HEK293 (cell line): Measurements from ENCODE around the gene HPCAL1.

ENCODE experiments used
- CTCF ChIA-PET: fragments of 350-600 bp; formaldehyde crosslinking; extraction: SDS; loops from one replicate; lab custom pipeline; 2021; ENCODE audit warnings: antibody characterized with exemption; lab: Yijun Ruan, JAX
- POLR2A ChIA-PET: fragments of 300-600 bp; formaldehyde crosslinking; extraction: SDS; loops from one replicate; lab custom pipeline; 2020; ENCODE audit warnings: antibody characterized with exemption, inconsistent platforms; lab: Yijun Ruan, JAX
- H3K27ac ChIP-seq: fragments of 200-500 bp; sonication (Bioruptor generic); 2 replicates; pipeline ENCODE4 v1.5.1; 2014; ENCODE audit warnings: low read depth, low read length, control low read depth, inconsistent platforms; ENCODE audit errors: extremely low read depth
- H3K36me3 ChIP-seq, 2 experiments: fragments of 200-500 bp in 1 of 2; sonication (Bioruptor generic) in 1 of 2; 1 replicate in 1 of 2; 2 replicates in 1 of 2; pipeline ENCODE4 v1.5.1; 2014 to 2017; ENCODE audit warnings: inconsistent platforms in 2 of 2, low read length in 2 of 2; ENCODE audit not compliant: control insufficient read depth in 2 of 2, insufficient read depth in 1 of 2
- H3K4me1 ChIP-seq: fragments of 200-500 bp; sonication (Bioruptor generic); 2 replicates; pipeline ENCODE4 v1.5.1; 2014; ENCODE audit warnings: mild to moderate bottlenecking, low read length, inconsistent platforms; ENCODE audit not compliant: control insufficient read depth, insufficient read depth
- H3K4me3 ChIP-seq: 2 replicates; pipeline ENCODE4 v1.5.1; 2011; ENCODE audit warnings: low read depth, mild to moderate bottlenecking, control low read depth, low read length, moderate library complexity
- H3K9me3 ChIP-seq: fragments of 200-500 bp; sonication (Bioruptor generic); 2 replicates; pipeline ENCODE4 v1.5.1; 2014; ENCODE audit warnings: low read depth, low read length, inconsistent platforms; ENCODE audit not compliant: control insufficient read depth, insufficient read depth
- CTCF ChIP-seq: fragments of 450-650 bp; formaldehyde crosslinking; IDR thresholded peaks from 2 replicates; pipeline ENCODE4 v1.5.1; 2016; ENCODE audit warnings: missing biosample characterization, missing genetic modification characterization
- EGR2 ChIP-seq: fragments of 450-650 bp; formaldehyde crosslinking; IDR thresholded peaks from 2 replicates; pipeline ENCODE4 v1.5.1; 2016; ENCODE audit warnings: low read depth, missing biosample characterization, missing genetic modification characterization
- KLF16 ChIP-seq: fragments of 450-650 bp; formaldehyde crosslinking; IDR thresholded peaks from 2 replicates; pipeline ENCODE4 v1.5.1; 2017; ENCODE audit warnings: missing biosample characterization, missing genetic modification characterization
- SCRT2 ChIP-seq: fragments of 450-650 bp; formaldehyde crosslinking; IDR thresholded peaks from 2 replicates; pipeline ENCODE4 v1.5.1; 2016; ENCODE audit warnings: missing biosample characterization, missing genetic modification characterization
- SETDB1 ChIP-seq: IDR thresholded peaks from one replicate; pipeline ENCODE4 v1.6.1; 2017; ENCODE audit warnings: mild to moderate bottlenecking, low read length, moderate library complexity, mixed read lengths; ENCODE audit not compliant: insufficient read length
- TCF7L2 ChIP-seq: IDR thresholded peaks from 2 replicates; pipeline ENCODE4 v1.6.1; 2011; ENCODE audit warnings: low read depth, mild to moderate bottlenecking, inconsistent platforms, low read length, moderate library complexity, borderline replicate concordance
- ZBTB48 ChIP-seq: fragments of 450-650 bp; formaldehyde crosslinking; IDR thresholded peaks from 2 replicates; pipeline ENCODE4 v1.5.1; 2016; ENCODE audit warnings: missing biosample characterization, missing genetic modification characterization
- ZFP41 ChIP-seq: fragments of 450-650 bp; formaldehyde crosslinking; IDR thresholded peaks from 2 replicates; pipeline ENCODE4 v1.5.1; 2016; ENCODE audit warnings: missing biosample characterization, missing genetic modification characterization, borderline replicate concordance
- ZNF114 ChIP-seq: fragments of 450-650 bp; formaldehyde crosslinking; IDR thresholded peaks from 2 replicates; pipeline ENCODE4 v1.5.0; 2017; ENCODE audit warnings: missing biosample characterization, missing genetic modification characterization
- ZNF221 ChIP-seq: fragments of 450-650 bp; formaldehyde crosslinking; IDR thresholded peaks from 2 replicates; pipeline ENCODE4 v1.5.1; 2017; ENCODE audit warnings: missing biosample characterization, missing genetic modification characterization, borderline replicate concordance
- ZNF266 ChIP-seq: fragments of 450-650 bp; formaldehyde crosslinking; IDR thresholded peaks from 2 replicates; pipeline ENCODE4 v1.5.1; 2016; ENCODE audit warnings: missing biosample characterization, missing genetic modification characterization, low read depth
- ZNF362 ChIP-seq: fragments of 450-650 bp; formaldehyde crosslinking; IDR thresholded peaks from 2 replicates; pipeline ENCODE4 v1.5.1; 2016; ENCODE audit warnings: missing biosample characterization, missing genetic modification characterization
- ZNF394 ChIP-seq: fragments of 450-650 bp; formaldehyde crosslinking; IDR thresholded peaks from 2 replicates; pipeline ENCODE4 v1.5.1; 2016; ENCODE audit warnings: missing biosample characterization, missing genetic modification characterization, mild to moderate bottlenecking, moderate library complexity, borderline replicate concordance
- ZNF449 ChIP-seq: fragments of 450-650 bp; formaldehyde crosslinking; IDR thresholded peaks from 2 replicates; pipeline ENCODE4 v1.5.1; 2017; ENCODE audit warnings: missing biosample characterization, mild to moderate bottlenecking, missing genetic modification characterization, moderate library complexity
- ZNF501 ChIP-seq: fragments of 450-650 bp; formaldehyde crosslinking; IDR thresholded peaks from 2 replicates; pipeline ENCODE4 v1.5.1; 2016; ENCODE audit warnings: missing biosample characterization, missing genetic modification characterization
- ZNF510 ChIP-seq: fragments of 450-650 bp; formaldehyde crosslinking; IDR thresholded peaks from 2 replicates; pipeline ENCODE4 v1.5.1; 2018; ENCODE audit warnings: mild to moderate bottlenecking, missing genetic modification characterization, missing biosample characterization; ENCODE audit not compliant: insufficient replicate concordance
- ZNF529 ChIP-seq: fragments of 450-650 bp; formaldehyde crosslinking; IDR thresholded peaks from 2 replicates; pipeline ENCODE4 v1.5.1; 2017; ENCODE audit warnings: missing genetic modification characterization, missing biosample characterization; ENCODE audit not compliant: insufficient replicate concordance
- ZNF530 ChIP-seq: fragments of 450-650 bp; formaldehyde crosslinking; IDR thresholded peaks from 2 replicates; pipeline ENCODE4 v1.5.1; 2016; ENCODE audit warnings: low read depth, missing biosample characterization, missing genetic modification characterization
- ZNF585B ChIP-seq: fragments of 450-650 bp; formaldehyde crosslinking; IDR thresholded peaks from 2 replicates; pipeline ENCODE4 v1.5.1; 2016; ENCODE audit warnings: missing biosample characterization, missing genetic modification characterization
- ZNF658 ChIP-seq: fragments of 450-650 bp; formaldehyde crosslinking; IDR thresholded peaks from 2 replicates; pipeline ENCODE4; 2016; ENCODE audit warnings: missing biosample characterization, missing genetic modification characterization
- ZNF660 ChIP-seq: fragments of 450-650 bp; IDR thresholded peaks from 2 replicates; pipeline ENCODE4 v1.5.1; 2018; ENCODE audit warnings: missing biosample characterization, mild to moderate bottlenecking, missing genetic modification characterization
- ZNF776 ChIP-seq: fragments of 450-650 bp; formaldehyde crosslinking; IDR thresholded peaks from 2 replicates; pipeline ENCODE4 v1.5.0; 2017; ENCODE audit warnings: missing biosample characterization, missing genetic modification characterization, borderline replicate concordance
- ZSCAN23 ChIP-seq: fragments of 450-650 bp; formaldehyde crosslinking; IDR thresholded peaks from 2 replicates; pipeline ENCODE4 v1.5.1; 2016; ENCODE audit warnings: missing biosample characterization, missing genetic modification characterization
- ZXDB ChIP-seq: fragments of 450-650 bp; formaldehyde crosslinking; IDR thresholded peaks from 2 replicates; pipeline ENCODE4 v1.5.1; 2016; ENCODE audit warnings: missing biosample characterization, missing genetic modification characterization

The HPCAL1 gene

GRCh38 chr2:10353931-10354330, 51.2 kb downstream of the HPCAL1 start:
- ChIA-PET POLR2A (no interaction called here), CTCF (interaction anchor here (0.8 kb wide), 1 partner anchor 21 kb away, joined by 3 read pairs; no protein-coding TSS in a partner anchor)
- Histone ChIP-seq H3K9me3 (no peaks in the 10 kb centered on the region), H3K36me3 (no peaks in the 10 kb centered on the region), H3K4me3 (no peak overlapping the region), H3K4me1 (no peaks in the 10 kb centered on the region), H3K27ac (no peak overlapping the region)
- TF ChIP-seq ZNF660 (tag by site-specific recombination), result no peak
- TF ChIP-seq ZNF658 (tag by site-specific recombination), result no peak
- TF ChIP-seq ZNF585B (tag by site-specific recombination), result no peak

GRCh38 chr2:10354399-10354798, 51.7 kb downstream of the HPCAL1 start:
- TF ChIP-seq SETDB1, result no peak
- no peak for TF ChIP-seq ZNF658 (tag by site-specific recombination)
- TF ChIP-seq ZNF776 (tag by site-specific recombination), result no peak
- no peaks in the 10 kb centered on the region for H3K4me1 ChIP-seq
- H3K9me3 ChIP-seq, result no peaks in the 10 kb centered on the region
- H3K36me3 ChIP-seq, result no peaks in the 10 kb centered on the region
- POLR2A ChIA-PET, result no interaction called here
- H3K27ac ChIP-seq, result no peak overlapping the region
- no peak overlapping the region for H3K4me3 ChIP-seq
- CTCF ChIA-PET, result no interaction called here

GRCh38 chr2:10355471-10356438, 53.1 kb downstream of the HPCAL1 start:
- no peak overlapping the region for H3K4me3 ChIP-seq
- CTCF ChIA-PET, result interaction anchor here (0.6 kb wide), 1 partner anchor 12 kb away, joined by 3 read pairs; no protein-coding TSS in a partner anchor
- TF ChIP-seq ZNF501 (tag by site-specific recombination), result no peak
- TF ChIP-seq SETDB1, result no peak
- TF ChIP-seq ZBTB48 (tag by site-specific recombination), result no peak
- TF ChIP-seq ZNF266, result no peak
- TF ChIP-seq KLF16 (tag by site-specific recombination), result no peak
- TF ChIP-seq ZFP41 (tag by site-specific recombination), result no peak
- TF ChIP-seq ZNF394, result no peak
- no peak for TF ChIP-seq ZSCAN23 (tag by site-specific recombination)
- no peak for TF ChIP-seq ZNF529 (tag by site-specific recombination)
- no peak for TF ChIP-seq ZNF449 (tag by site-specific recombination)
- TF ChIP-seq, all 188 proteins: peak for 0
- Histone ChIP-seq H3K36me3 (no peaks in the 10 kb centered on the region), H3K9me3 (no peaks in the 10 kb centered on the region), H3K27ac (no peak overlapping the region), H3K4me1 (no peaks in the 10 kb centered on the region)
- POLR2A ChIA-PET, result no interaction called here

GRCh38 chr2:10356439-10356811, 53.7 kb downstream of the HPCAL1 start:
- no peak overlapping the region for H3K4me3 ChIP-seq
- no peaks in the 10 kb centered on the region for H3K36me3 ChIP-seq
- no peaks in the 10 kb centered on the region for H3K4me1 ChIP-seq
- ChIA-PET POLR2A (no interaction called here), CTCF (no interaction called here)
- no peak overlapping the region for H3K27ac ChIP-seq
- H3K9me3 ChIP-seq, result no peaks in the 10 kb centered on the region
- TF ChIP-seq EGR2 (tag by site-specific recombination) (no peak), SCRT2 (tag by site-specific recombination) (no peak), ZNF510 (tag by site-specific recombination) (no peak), ZNF114 (no peak), ZNF221 (tag by site-specific recombination) (no peak), CTCF (tag by site-specific recombination) (no peak), TCF7L2 (no peak), ZNF362 (tag by site-specific recombination) (no peak), SETDB1 (no peak), ZNF530 (tag by site-specific recombination) (no peak), ZXDB (tag by site-specific recombination) (no peak)
